Lower leg skin (tissue), 3 donors: Measurements from ENCODE around the gene MAST3.

ENCODE experiments used
- POLR2A ChIP-seq, 2 donors: fragments of 450-650 bp; IDR thresholded peaks; one replicate each; pipeline ENCODE4 v1.6.1; 2016 to 2017; ENCODE audit warnings: antibody characterized with exemption in 2 of 2, mild to moderate bottlenecking in 1 of 2, moderate library complexity in 1 of 2
- TF ChIP-seq, protein P1 (sequence below), 3 donors: fragments of 450-650 bp; IDR thresholded peaks; one replicate each; pipeline ENCODE4 v1.5.1; 2016; ENCODE audit warnings: antibody characterized with exemption in 3 of 3, mild to moderate bottlenecking in 3 of 3, moderate library complexity in 2 of 3

GRCh38 chr19:18152817-18153555, 55.4 kb downstream of the MAST3 start, which contains the start of gene PIK3R2:
- TF ChIP-seq, protein P1, sequence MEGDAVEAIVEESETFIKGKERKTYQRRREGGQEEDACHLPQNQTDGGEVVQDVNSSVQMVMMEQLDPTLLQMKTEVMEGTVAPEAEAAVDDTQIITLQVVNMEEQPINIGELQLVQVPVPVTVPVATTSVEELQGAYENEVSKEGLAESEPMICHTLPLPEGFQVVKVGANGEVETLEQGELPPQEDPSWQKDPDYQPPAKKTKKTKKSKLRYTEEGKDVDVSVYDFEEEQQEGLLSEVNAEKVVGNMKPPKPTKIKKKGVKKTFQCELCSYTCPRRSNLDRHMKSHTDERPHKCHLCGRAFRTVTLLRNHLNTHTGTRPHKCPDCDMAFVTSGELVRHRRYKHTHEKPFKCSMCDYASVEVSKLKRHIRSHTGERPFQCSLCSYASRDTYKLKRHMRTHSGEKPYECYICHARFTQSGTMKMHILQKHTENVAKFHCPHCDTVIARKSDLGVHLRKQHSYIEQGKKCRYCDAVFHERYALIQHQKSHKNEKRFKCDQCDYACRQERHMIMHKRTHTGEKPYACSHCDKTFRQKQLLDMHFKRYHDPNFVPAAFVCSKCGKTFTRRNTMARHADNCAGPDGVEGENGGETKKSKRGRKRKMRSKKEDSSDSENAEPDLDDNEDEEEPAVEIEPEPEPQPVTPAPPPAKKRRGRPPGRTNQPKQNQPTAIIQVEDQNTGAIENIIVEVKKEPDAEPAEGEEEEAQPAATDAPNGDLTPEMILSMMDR (IDR thresholded peaks at IDR 0.05) = no peak
- TF ChIP-seq POLR2A (IDR thresholded peaks at IDR 0.05) = no peak
